ENCODE results near the gene PCYOX1L. TPM values are rescaled to one million over a fixed set of nuclear protein-coding genes. Genes with fewer than 3 reads are reported as not detected.

PCYOX1L gene
- total RNA-seq, 1 experiment from 2014 or later, result 8.3 TPM

DNA sequence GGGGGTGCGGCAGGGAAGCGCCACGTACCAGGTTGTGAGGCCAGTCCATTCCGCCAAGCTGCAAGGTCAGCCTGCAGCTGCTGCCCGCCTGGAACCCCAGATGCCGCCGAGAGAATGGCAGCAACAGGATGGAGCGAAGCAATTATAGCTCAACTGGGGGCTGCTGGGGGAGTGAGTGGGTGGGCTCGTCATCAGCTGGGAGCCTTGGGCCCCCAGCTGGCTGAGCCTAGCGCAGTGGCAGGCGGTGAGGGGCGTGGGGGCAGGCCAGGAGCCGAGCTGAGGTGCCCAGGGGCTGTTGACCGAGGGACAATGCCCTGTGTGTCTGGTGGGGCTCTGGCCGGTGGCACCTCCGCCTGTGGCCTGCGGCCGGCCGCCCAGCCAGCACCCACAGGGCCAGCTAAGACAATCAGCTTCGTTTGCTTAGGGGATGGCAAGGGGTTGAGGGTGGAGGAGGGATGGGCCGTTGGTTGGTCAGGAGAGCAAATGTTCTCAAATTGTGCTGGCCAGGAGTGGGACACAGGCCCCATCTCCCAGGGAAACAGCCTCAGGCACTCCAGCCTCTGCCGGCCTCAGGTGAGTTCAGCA is 21.4 kb downstream of the PCYOX1L start, which contains the start of gene IL17B:
Gene IL17B, minus strand, starts transcription at position 116 of the 585 bp plus-strand sequence. Its CDS starts 67 bp downstream, at position 49.
- H3K4me3 ChIP-seq, result no peak within 1 kb of the TSS
- CTCF ChIA-PET, result interaction anchor here (0.6 to 0.9 kb wide), 3 partner anchors 7 to 70 kb away, joined by 3 to 7 read pairs (median 3); no protein-coding TSS in a partner anchor
- BruUV-seq (replicated peaks), result no TSS peak
- no peak within 1 kb of the TSS for H3K27ac ChIP-seq
- H4K20me1 ChIP-seq (ENCODE audit: insufficient read depth), result no peaks in the 10 kb centered on the region
- no peaks in the 10 kb centered on the region for H3F3A ChIP-seq (ENCODE audit: insufficient read depth, low read depth)
- H3K4me2 ChIP-seq, result no peak within 1 kb of the TSS
- DNase-seq, result no peak
- no peak within 1 kb of the TSS for H2AFZ ChIP-seq
- H3K79me2 ChIP-seq (ENCODE audit: low read depth), result no peaks in the 10 kb centered on the region
- intact Hi-C loops (cut with micrococcal nuclease; ENCODE audit: unreplicated experiment), result no loop called here
- H3K9me2 ChIP-seq (ENCODE audit: insufficient read depth), result no peaks in the 10 kb centered on the region
- POLR2A ChIA-PET (ENCODE audit: unreplicated experiment), result no interaction called here
- no peaks in the 10 kb centered on the region for H3K27me3 ChIP-seq (ENCODE audit: insufficient read depth, low read depth)
- no peaks in the 10 kb centered on the region for H3K4me1 ChIP-seq (replicated peaks; ENCODE audit: insufficient read depth)
- no peaks in the 10 kb centered on the region for H3K36me3 ChIP-seq (ENCODE audit: low read depth)
- TF ChIP-seq EZH2 (IDR thresholded peaks at IDR 0.05; ENCODE audit: low read depth), result no peak
- TF ChIP-seq, protein P1, sequence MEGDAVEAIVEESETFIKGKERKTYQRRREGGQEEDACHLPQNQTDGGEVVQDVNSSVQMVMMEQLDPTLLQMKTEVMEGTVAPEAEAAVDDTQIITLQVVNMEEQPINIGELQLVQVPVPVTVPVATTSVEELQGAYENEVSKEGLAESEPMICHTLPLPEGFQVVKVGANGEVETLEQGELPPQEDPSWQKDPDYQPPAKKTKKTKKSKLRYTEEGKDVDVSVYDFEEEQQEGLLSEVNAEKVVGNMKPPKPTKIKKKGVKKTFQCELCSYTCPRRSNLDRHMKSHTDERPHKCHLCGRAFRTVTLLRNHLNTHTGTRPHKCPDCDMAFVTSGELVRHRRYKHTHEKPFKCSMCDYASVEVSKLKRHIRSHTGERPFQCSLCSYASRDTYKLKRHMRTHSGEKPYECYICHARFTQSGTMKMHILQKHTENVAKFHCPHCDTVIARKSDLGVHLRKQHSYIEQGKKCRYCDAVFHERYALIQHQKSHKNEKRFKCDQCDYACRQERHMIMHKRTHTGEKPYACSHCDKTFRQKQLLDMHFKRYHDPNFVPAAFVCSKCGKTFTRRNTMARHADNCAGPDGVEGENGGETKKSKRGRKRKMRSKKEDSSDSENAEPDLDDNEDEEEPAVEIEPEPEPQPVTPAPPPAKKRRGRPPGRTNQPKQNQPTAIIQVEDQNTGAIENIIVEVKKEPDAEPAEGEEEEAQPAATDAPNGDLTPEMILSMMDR (conservative IDR thresholded peaks at IDR 0.05), result no peak
- no peaks in the 10 kb centered on the region for H3K9me3 ChIP-seq (ENCODE audit: insufficient read depth, low read depth)

DNA sequence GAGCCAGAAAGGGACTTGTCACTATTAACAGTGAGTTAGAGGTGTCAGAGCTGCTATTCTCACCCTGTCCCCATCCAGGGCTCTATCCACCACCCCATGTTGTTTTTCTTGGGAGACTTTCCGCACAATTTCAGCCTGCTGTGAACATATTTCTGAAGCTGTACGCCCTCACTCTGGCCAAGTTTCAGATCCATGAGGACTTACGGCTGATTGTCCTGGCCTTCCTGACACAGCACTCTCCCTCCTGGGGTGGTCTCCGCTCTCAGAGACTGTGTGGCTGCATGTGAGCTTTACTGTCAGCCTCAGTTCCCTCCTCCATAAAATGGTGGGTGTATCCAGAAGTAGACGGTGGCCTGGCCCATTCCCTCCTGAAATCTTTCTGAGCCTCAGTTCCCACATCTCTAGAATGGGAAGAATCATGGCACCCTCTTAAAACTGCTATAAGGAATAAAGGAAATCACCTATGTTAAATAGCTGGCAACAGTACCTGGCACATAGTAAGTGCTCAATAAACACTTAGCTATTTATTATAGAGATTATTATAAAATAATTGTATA is 22.1 kb downstream of the PCYOX1L start:
- Histone ChIP-seq H3K79me2 (ENCODE audit: low read depth) (no peaks in the 10 kb centered on the region), H3K36me3 (ENCODE audit: low read depth) (no peaks in the 10 kb centered on the region), H2AFZ (no peak overlapping the region), H3K4me3 (no peak overlapping the region), H3K27me3 (ENCODE audit: insufficient read depth, low read depth) (no peaks in the 10 kb centered on the region), H4K20me1 (ENCODE audit: insufficient read depth) (no peaks in the 10 kb centered on the region), H3F3A (ENCODE audit: insufficient read depth, low read depth) (no peaks in the 10 kb centered on the region), H3K4me2 (no peak overlapping the region), H3K27ac (no peak overlapping the region), H3K4me1 (replicated peaks; ENCODE audit: insufficient read depth) (no peaks in the 10 kb centered on the region), H3K9me3 (ENCODE audit: insufficient read depth, low read depth) (no peaks in the 10 kb centered on the region), H3K9me2 (ENCODE audit: insufficient read depth) (no peaks in the 10 kb centered on the region)
- POLR2A ChIA-PET (ENCODE audit: unreplicated experiment), result no interaction called here
- TF ChIP-seq EZH2 (IDR thresholded peaks at IDR 0.05; ENCODE audit: low read depth), result no peak
- TF ChIP-seq, protein P1 (conservative IDR thresholded peaks at IDR 0.05), result no peak
- intact Hi-C loops (cut with micrococcal nuclease; ENCODE audit: unreplicated experiment), result no loop called here
- DNase-seq, result no peak
- CTCF ChIA-PET, result interaction anchor here (0.7 to 1.0 kb wide), 3 partner anchors 8 to 56 kb away, joined by 3 read pairs; no protein-coding TSS in a partner anchor
- no TSS peak for BruUV-seq (replicated peaks)

DNA sequence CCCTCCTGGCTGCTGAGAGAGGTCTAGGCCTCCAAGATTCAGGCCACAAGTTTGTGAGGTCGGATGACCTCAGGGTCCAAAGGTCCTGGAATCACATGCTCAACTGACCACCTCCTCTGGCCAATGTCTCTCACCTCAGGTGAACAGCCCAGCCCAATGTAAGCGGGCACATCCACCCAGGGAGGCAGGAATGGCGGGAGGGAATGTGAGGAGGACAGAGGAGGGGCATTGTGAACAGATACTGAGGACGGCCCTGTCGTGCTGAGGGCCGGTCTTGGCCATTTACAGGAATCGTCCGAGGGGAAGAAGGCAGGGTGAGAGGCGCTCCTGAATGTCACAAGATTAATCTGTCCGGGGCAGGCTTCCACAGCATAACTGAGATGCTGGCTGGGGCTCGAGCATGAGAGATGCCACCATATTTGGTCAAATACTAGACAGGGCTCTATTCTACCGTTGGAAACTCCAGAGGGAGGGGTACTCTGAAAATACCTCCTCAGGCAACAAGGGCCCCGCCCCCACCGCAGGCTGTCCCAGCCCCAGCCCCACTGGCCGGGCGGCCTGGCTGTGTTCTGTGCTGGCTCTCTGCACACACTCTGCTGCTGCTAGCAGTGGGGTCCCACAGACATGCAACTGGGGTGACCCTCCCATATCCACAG is 22.7 kb downstream of the PCYOX1L start:
- no peaks in the 10 kb centered on the region for H3K9me3 ChIP-seq (ENCODE audit: insufficient read depth, low read depth)
- no peaks in the 10 kb centered on the region for H3F3A ChIP-seq (ENCODE audit: insufficient read depth, low read depth)
- ChIA-PET POLR2A (ENCODE audit: unreplicated experiment) (no interaction called here), CTCF (interaction anchor here (0.5 to 2.5 kb wide), 6 partner anchors 9 to 238 kb away, joined by 3 to 31 read pairs (median 3); no protein-coding TSS in a partner anchor)
- H3K27ac ChIP-seq, result no peak overlapping the region
- no peak overlapping the region for H2AFZ ChIP-seq
- H3K79me2 ChIP-seq (ENCODE audit: low read depth), result no peaks in the 10 kb centered on the region
- intact Hi-C loops (cut with micrococcal nuclease; ENCODE audit: unreplicated experiment), result no loop called here
- H3K4me2 ChIP-seq, result no peak overlapping the region
- no peaks in the 10 kb centered on the region for H3K4me1 ChIP-seq (replicated peaks; ENCODE audit: insufficient read depth)
- no peak for DNase-seq
- no peaks in the 10 kb centered on the region for H3K27me3 ChIP-seq (ENCODE audit: insufficient read depth, low read depth)
- H3K9me2 ChIP-seq (ENCODE audit: insufficient read depth), result no peaks in the 10 kb centered on the region
- no peaks in the 10 kb centered on the region for H4K20me1 ChIP-seq (ENCODE audit: insufficient read depth)
- H3K36me3 ChIP-seq (ENCODE audit: low read depth), result no peaks in the 10 kb centered on the region
- TF ChIP-seq, protein P1 (conservative IDR thresholded peaks at IDR 0.05), result no peak
- no peak for TF ChIP-seq EZH2 (IDR thresholded peaks at IDR 0.05; ENCODE audit: low read depth)
- no peak overlapping the region for H3K4me3 ChIP-seq
- no TSS peak for BruUV-seq (replicated peaks)

Data from PC-9 (cell line).